A172 (cell line): Measurements from ENCODE around the gene FAT1. TPM values are rescaled to one million over a fixed set of nuclear protein-coding genes. Genes with fewer than 3 reads are reported as not detected.
"Not testable (repeated sequence)": the region's sequence is repeated elsewhere in the genome, so short reads cannot be mapped to it uniquely, and the experiment has no call there.

Experiments
- DNase-seq: peaks from one replicate; pipeline ENCODE4 v3.0.0-alpha.2; 2015; ENCODE audit warnings: low spot score
- total RNA-seq: library from RNA; depleted of rRNA; stranded (reverse); fragments of >200 nt; shearing (Covaris generic); gene quantifications from 2 replicates; pipeline ENCODE4 v1.2.3, GENCODE V29; 2014; rRNA removed

The FAT1 gene, protein sequence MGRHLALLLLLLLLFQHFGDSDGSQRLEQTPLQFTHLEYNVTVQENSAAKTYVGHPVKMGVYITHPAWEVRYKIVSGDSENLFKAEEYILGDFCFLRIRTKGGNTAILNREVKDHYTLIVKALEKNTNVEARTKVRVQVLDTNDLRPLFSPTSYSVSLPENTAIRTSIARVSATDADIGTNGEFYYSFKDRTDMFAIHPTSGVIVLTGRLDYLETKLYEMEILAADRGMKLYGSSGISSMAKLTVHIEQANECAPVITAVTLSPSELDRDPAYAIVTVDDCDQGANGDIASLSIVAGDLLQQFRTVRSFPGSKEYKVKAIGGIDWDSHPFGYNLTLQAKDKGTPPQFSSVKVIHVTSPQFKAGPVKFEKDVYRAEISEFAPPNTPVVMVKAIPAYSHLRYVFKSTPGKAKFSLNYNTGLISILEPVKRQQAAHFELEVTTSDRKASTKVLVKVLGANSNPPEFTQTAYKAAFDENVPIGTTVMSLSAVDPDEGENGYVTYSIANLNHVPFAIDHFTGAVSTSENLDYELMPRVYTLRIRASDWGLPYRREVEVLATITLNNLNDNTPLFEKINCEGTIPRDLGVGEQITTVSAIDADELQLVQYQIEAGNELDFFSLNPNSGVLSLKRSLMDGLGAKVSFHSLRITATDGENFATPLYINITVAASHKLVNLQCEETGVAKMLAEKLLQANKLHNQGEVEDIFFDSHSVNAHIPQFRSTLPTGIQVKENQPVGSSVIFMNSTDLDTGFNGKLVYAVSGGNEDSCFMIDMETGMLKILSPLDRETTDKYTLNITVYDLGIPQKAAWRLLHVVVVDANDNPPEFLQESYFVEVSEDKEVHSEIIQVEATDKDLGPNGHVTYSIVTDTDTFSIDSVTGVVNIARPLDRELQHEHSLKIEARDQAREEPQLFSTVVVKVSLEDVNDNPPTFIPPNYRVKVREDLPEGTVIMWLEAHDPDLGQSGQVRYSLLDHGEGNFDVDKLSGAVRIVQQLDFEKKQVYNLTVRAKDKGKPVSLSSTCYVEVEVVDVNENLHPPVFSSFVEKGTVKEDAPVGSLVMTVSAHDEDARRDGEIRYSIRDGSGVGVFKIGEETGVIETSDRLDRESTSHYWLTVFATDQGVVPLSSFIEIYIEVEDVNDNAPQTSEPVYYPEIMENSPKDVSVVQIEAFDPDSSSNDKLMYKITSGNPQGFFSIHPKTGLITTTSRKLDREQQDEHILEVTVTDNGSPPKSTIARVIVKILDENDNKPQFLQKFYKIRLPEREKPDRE (N-terminal part only)
- total RNA-seq: 124 and 128 TPM in 2 replicates

DNA sequence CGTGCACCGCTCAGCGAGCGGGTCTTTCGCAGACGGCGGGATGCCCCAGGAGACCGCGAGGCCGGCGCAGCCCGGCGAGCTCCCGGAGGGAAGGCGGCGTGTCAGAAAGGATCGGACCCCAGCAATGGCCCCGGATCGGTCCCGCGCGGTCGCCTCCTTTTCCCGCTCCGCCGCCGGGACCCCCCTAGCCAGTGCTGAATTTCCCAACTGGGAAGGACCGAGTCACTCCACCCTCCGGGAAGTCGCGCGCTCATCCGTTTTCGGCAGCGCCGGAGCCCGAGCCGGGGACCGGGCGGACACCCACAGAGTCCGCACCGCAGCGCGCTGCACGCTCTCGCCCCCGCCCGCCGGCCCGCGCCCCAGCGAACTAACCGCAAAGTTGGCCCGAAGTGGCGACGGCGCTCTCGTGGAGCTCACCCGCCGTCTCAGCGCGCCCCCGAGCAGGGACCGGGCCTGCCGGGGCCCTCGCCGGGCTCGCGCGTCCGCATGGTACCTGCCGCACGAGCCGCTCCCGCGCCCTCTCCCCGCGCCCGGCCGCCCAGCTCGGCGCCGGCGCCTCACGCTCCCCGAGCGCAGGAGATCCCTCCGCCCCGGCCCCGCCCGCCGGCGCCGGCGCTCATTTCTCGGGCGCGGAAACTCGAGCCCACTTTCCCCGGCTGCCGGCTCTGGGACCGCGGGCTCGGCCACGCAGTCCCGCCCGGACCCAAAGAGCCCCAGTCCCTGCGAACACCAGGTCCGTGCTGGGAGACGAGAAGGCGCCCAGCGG lies at the start of gene FAT1:
Gene FAT1 (minus strand): TSS at position 565 of the 766 bp plus-strand sequence. CDS start 14,029 bp downstream, outside the sequence.
- DNase-seq: no peak

DNA sequence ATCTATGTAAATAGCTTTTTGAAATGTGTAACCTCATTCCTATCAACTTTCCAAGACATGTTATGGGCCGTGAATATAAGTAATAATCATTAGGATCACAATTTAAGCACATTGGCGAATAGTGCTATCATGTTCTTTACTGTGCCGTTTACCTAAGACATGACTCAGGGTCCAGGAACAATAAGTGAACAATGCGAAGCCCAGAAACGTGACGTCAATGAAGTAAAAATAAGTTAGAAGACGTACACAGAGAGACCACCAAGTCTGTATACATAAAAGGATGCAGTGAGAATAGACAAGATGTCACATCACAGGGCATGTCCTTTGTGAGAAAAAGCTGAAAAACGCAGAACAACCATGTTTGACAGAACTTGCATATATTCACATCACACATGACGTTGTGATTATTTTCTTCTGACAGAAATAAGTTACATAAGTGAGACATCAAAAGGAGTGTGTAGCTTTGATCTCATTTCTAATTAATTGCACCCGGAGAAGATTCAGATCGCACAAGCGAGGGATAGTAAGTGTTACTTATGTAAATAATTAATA lies 49.4 kb upstream of the FAT1 start:
- no peak for DNase-seq

DNA sequence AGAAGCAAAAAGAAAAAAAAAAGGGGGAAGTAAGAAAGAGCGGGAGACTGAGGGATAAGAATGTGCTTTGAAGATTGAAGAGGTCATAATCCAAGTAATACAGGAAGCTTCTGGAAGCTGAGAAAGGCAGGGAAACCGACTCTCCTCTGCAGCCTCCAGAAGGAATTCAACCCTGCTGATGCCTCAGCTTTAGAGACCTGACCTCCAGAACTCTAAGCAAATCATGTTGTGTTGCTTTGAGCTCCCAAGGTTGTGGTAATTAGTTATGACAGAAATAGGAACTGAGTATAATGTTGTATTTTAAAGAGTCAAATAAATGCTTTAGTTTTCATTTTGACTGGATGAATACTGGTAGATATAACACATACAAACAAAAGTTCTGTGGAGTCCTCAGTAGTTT lies 48.0 kb upstream of the FAT1 start:
- DNase-seq: no peak

DNA sequence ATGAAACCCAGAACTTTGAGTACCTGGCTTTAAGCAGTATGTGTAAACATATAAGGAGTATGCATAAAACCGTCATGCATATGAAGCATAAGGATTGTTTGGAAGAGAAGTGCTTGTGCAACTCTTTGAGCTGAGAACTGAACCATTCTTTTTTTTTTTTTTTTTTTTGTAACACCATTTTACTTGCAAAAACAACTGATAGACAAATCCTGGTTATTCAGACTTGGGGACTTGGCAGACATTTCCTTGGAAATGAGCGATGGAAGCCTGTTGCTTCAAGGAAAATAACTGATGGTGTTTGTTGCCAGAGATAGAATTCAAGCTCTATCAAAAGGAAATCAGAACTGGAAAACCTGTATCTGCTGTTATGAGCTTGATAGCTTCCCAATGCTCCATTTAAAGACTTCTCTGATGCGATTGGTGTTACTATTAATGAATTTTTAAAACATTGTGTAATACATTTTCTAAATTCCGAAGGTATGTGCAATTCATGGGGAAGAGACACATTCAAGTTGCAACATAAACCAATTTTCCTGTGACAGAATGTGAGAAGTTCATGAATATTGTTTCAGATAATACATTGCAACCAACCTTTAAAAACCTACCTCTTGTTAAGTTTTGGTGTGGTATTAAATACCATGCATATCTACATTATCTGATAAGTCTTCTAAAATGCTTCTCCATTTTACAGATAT lies 47.0 kb upstream of the FAT1 start:
- DNase-seq: peak; percentile 71

DNA sequence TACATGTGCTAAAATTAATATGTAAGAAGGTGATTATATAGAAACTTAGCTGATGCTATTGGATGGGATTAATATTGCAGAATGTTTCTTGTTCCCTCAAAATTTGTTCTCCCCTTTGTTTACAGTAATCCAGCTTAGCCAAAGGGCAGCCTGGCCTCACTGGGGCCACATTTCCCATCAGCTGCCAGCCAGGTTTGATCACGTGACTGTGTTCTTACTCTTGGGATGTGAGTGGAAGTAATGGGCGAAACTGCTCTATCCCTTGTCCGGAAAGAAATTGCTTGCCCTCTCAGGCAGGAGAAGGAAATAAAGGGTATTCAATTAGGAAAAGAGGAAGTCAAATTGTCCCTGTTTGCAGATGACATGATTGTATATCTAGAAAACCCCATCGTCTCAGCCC lies 44.1 kb upstream of the FAT1 start:
- no peak for DNase-seq

- DNase-seq: no peak
Measured at GRCh38 chr4:186765673-186766546, 42.3 kb upstream of the FAT1 start.

- peak; percentile 82 for DNase-seq
Measured at GRCh38 chr4:186765138-186765537, 41.5 kb upstream of the FAT1 start.

- DNase-seq: no peak
Measured at GRCh38 chr4:186764457-186764856, 40.8 kb upstream of the FAT1 start.

- no peak for DNase-seq
Measured at GRCh38 chr4:186762865-186763264, 39.2 kb upstream of the FAT1 start.

DNA sequence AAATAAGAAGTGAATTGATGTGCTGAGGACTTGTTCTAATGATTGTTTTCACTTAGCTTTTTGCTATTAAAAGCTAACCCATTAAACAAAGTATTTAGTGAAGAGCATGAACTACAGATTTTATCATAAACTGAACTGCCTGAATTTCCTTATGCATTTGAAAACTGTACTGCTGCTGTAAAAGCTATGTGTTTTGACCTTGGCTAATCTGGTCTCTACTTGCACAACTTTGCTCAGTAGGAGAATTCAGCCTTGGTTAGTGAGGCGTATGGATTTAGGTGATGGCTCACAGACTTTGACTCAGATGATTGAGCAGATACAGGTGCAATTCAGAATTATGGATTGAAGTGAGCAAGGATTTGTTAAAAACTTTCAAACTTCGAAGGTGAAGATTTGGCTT lies 38.7 kb upstream of the FAT1 start:
- DNase-seq: no peak

GRCh38 chr4:186761956-186762355 lies 38.3 kb upstream of the FAT1 start:
- DNase-seq: not testable (repeated sequence)

- no peak for DNase-seq
Measured at GRCh38 chr4:186761393-186761792, 37.7 kb upstream of the FAT1 start.

DNA sequence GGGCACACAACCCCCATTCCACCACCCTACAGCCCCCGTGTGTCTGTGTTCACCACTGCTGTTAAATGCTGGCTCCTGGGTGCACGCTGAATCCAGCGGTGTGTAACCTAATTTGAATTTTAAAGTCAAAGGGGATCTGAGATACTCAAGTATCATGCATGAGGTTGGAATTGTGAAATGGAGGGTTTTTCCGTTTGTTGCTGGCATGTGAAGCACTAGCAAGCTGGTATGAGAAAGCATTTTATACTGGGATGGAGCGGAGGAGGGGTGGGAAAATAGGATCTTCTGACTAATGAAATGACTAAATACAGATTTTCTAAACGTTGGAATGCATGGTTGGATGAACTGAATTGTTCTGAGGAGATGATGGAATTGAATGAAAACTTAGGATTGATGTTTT lies 36.9 kb upstream of the FAT1 start:
- DNase-seq: peak; percentile 66

GRCh38 chr4:186759990-186760389 lies 36.3 kb upstream of the FAT1 start:
- no peak for DNase-seq

DNA sequence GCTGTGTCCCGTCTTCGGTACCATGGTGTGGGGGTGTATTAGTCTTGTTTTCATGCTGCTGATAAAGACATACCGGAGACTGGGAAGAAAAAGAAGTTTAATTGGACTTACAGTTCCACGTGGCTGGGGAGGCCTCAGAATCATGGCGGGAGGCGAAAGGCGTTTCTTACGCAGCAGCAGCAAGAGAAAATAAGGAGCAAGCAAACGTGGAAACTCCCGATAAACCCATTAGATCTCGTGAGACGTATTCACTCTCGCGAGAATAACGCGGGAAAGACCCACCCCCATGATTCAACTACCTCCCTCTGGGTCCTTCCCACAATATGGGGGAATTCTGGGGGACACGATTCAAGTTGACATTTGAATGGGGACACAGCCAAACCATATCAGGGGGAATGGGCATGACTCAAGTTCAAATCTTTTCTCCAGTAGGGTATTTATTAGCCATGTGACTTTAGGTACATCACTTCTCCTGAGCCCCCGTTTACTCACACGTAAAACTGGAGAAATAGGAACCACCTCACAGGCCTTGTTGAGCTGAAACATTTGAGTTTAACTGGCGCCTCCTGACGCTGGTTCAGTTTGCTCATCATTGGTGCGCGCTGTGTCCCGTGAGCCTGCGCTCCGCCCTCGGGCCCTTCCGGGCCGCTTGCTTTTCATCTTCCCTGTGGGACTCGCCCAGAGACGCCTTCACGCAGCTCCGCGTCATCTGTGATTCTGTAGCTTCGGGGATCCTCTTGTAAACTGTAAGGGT lies 35.5 kb upstream of the FAT1 start:
- DNase-seq: no peak

DNA sequence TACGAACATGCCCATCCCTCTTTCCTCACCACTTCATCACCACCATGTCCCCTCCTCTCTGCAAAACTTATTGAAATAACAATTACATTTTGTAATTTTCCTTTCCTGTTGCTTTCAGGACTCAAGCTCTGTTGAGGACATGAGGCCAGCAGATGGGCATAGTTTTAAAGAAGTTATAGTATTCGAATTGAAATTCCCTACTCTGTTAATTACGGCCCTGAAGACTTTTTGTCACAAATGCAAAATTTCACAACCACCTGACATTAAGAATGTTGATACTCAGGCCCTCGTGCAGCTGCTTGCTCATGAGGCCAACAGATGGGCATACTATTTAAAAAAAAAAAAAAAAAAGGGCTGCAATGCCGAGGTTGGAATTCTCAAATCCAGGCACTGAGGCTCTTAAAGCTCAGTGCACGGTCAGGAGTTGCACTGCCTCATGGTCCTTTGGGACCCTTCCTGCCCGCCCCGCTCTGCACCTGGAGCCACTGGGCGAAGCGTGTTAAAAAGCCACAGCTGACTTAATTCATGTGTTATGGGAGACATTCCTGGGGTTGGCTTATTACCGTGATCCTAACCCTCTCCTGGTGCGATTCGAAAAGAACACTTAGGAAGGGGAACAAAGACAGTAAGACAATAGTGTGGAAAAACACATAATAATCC lies 34.2 kb upstream of the FAT1 start:
- DNase-seq: no peak

DNA sequence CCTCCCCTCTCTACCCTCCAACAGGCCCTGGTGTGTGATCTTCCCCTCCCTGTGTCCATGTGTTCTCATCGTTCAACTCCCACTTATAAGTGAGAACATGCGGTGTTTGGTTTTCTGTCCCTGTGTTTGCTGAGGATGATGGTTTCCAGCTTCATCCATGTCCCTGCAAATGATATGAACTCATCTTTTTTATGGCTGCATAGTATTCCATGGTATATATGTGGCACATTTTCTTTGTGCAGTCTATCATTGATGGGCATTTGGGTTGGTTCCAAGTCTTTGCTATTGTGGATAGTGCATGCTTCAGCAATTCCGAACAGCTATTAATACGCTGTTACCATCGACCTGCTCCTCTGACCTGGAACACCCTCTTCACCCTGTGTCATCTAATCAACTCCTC lies 32.9 kb upstream of the FAT1 start:
- DNase-seq: not testable (repeated sequence)
